Cardiac muscle cell (in vitro differentiated cells and primary cell): Measurements from ENCODE around the gene MYLK. TPM values are rescaled to one million over a fixed set of nuclear protein-coding genes. Genes with fewer than 3 reads are reported as not detected.

Experiments
- DNase-seq, 2 donors: peaks; one replicate each; pipeline versions ENCODE4 v3.0.0 to v3.0.0-alpha.2; 2010 to 2017; ENCODE audit warnings: low read depth in 1 of 2, low spot score in 1 of 2
- H3K27ac ChIP-seq: fragments of 200-600 bp; sonication (generic); 2 replicates; pipeline ENCODE4 v1.5.1; 2016
- H3K27me3 ChIP-seq: fragments of 200-600 bp; sonication (generic); 2 replicates; pipeline ENCODE4 v1.6.0; 2016; ENCODE audit warnings: control low read depth
- H3K36me3 ChIP-seq: fragments of 200-600 bp; sonication (generic); 2 replicates; pipeline ENCODE4 v1.5.1; 2016; ENCODE audit warnings: control low read depth
- H3K4me1 ChIP-seq: fragments of 200-600 bp; sonication (generic); 2 replicates; pipeline ENCODE4 v1.8.1; 2017; ENCODE audit warnings: low read depth, mild to moderate bottlenecking, mixed run types
- H3K4me3 ChIP-seq: fragments of 200-600 bp; sonication (generic); 2 replicates; pipeline ENCODE4 v1.5.1; 2016; ENCODE audit warnings: mild to moderate bottlenecking
- H3K9me3 ChIP-seq: fragments of 200-600 bp; sonication (generic); 2 replicates; pipeline ENCODE4 v1.5.1; 2017; ENCODE audit warnings: low read depth, mild to moderate bottlenecking, control low read depth
- polyA plus RNA-seq: library from polyadenylated mRNA; unstranded; fragments of >200 nt; fragmentation: Nextera tagmentation; extraction: Ambion mirVana; gene quantifications from 2 replicates; pipeline ENCODE4 v1.2.1, GENCODE V29; 2016
- total RNA-seq: library from RNA; depleted of rRNA; stranded (reverse); fragments of >200 nt; gene quantifications from 2 replicates; pipeline ENCODE4 v1.2.3, GENCODE V29; 2016
- TF ChIP-seq, protein P1 (sequence below): IDR thresholded peaks from 2 replicates; pipeline ENCODE4 v1.5.1; 2012; ENCODE audit warnings: low read depth, mild to moderate bottlenecking, low read length

The MYLK gene
- total and polyA plus RNA-seq, 2 experiments from 2014 or later: 2.0 to 5.8 TPM

DNA sequence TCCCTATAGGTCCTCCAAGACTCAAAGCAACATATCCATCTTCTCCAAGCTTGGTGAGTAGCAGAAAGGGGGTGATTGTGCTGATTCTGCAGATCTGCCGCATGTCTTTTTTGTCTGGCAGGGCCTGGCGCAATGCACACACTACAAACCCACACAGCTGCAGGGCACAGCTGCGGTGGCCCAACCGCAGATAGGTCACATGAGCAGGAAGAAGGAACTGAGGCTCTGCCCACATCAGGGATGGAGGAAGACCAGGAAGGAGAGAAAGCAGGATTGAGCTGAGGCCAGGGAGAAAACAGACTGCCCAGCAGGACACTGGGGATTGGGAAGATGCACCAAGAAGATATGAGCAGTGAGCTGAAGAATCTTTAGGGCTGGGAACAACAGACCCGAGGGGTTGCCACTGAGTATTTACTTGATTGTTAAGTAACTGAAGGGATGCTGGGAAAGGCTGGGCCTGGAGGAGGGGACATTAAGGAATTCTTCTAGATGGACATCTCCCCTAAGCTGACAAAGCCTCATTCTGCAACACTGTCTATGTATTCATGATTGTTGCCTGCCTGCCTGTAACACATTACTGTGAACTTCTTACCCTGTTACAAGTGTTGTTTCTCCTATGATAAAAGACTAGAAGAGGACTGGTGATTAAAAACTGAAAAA, 126.7 kb downstream of the MYLK start:
- no peaks in the 10 kb centered on the region for H3K9me3 ChIP-seq
- no peak overlapping the region for H3K27ac ChIP-seq
- no peaks in the 10 kb centered on the region for H3K36me3 ChIP-seq
- no peak overlapping the region for H3K4me3 ChIP-seq
- no peaks in the 10 kb centered on the region for H3K27me3 ChIP-seq
- DNase-seq: no peak
- no peaks in the 10 kb centered on the region for H3K4me1 ChIP-seq
- TF ChIP-seq, protein P1, sequence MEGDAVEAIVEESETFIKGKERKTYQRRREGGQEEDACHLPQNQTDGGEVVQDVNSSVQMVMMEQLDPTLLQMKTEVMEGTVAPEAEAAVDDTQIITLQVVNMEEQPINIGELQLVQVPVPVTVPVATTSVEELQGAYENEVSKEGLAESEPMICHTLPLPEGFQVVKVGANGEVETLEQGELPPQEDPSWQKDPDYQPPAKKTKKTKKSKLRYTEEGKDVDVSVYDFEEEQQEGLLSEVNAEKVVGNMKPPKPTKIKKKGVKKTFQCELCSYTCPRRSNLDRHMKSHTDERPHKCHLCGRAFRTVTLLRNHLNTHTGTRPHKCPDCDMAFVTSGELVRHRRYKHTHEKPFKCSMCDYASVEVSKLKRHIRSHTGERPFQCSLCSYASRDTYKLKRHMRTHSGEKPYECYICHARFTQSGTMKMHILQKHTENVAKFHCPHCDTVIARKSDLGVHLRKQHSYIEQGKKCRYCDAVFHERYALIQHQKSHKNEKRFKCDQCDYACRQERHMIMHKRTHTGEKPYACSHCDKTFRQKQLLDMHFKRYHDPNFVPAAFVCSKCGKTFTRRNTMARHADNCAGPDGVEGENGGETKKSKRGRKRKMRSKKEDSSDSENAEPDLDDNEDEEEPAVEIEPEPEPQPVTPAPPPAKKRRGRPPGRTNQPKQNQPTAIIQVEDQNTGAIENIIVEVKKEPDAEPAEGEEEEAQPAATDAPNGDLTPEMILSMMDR: no peak

GRCh38 chr3:123755501-123755900, 128.6 kb downstream of the MYLK start:
- no peak for DNase-seq
- H3K9me3 ChIP-seq: no peaks in the 10 kb centered on the region
- H3K36me3 ChIP-seq: no peaks in the 10 kb centered on the region
- no peaks in the 10 kb centered on the region for H3K4me1 ChIP-seq
- no peaks in the 10 kb centered on the region for H3K27me3 ChIP-seq
- TF ChIP-seq, protein P1: no peak
- H3K4me3 ChIP-seq: no peak overlapping the region
- no peak overlapping the region for H3K27ac ChIP-seq

- Histone ChIP-seq H3K27ac (no peak overlapping the region), H3K9me3 (no peaks in the 10 kb centered on the region), H3K36me3 (no peaks in the 10 kb centered on the region), H3K4me1 (no peaks in the 10 kb centered on the region), H3K4me3 (no peak overlapping the region), H3K27me3 (no peaks in the 10 kb centered on the region)
- DNase-seq: no peak
- TF ChIP-seq, protein P1: no peak
These were observed 129.0 kb downstream of the MYLK start for GRCh38 chr3:123755085-123755484.

- no peaks in the 10 kb centered on the region for H3K36me3 ChIP-seq
- H3K4me1 ChIP-seq: no peaks in the 10 kb centered on the region
- DNase-seq: no peak
- TF ChIP-seq, protein P1: no peak
- no peak overlapping the region for H3K4me3 ChIP-seq
- no peak overlapping the region for H3K27ac ChIP-seq
- H3K9me3 ChIP-seq: no peaks in the 10 kb centered on the region
- no peaks in the 10 kb centered on the region for H3K27me3 ChIP-seq
These were observed 130.8 kb downstream of the MYLK start for GRCh38 chr3:123753286-123753685.

GRCh38 chr3:123752228-123752627, 131.9 kb downstream of the MYLK start:
- Histone ChIP-seq H3K9me3 (no peaks in the 10 kb centered on the region), H3K4me3 (no peak overlapping the region), H3K4me1 (no peaks in the 10 kb centered on the region), H3K36me3 (no peaks in the 10 kb centered on the region), H3K27ac (no peak overlapping the region), H3K27me3 (no peaks in the 10 kb centered on the region)
- TF ChIP-seq, protein P1: no peak
- no peak for DNase-seq

GRCh38 chr3:123751433-123751832, 132.7 kb downstream of the MYLK start:
- DNase-seq: no peak
- Histone ChIP-seq H3K9me3 (no peaks in the 10 kb centered on the region), H3K36me3 (no peaks in the 10 kb centered on the region), H3K4me1 (no peaks in the 10 kb centered on the region), H3K27ac (no peak overlapping the region), H3K27me3 (no peaks in the 10 kb centered on the region), H3K4me3 (no peak overlapping the region)
- TF ChIP-seq, protein P1: no peak
